GM12875 (cell line): Measurements from ENCODE around the gene PEX10.
"Not testable (repeated sequence)": the region's sequence is repeated elsewhere in the genome, so short reads cannot be mapped to it uniquely, and the experiment has no call there.

Experiments
- H3K4me3 ChIP-seq: one replicate; pipeline ENCODE4 v1.5.1; 2011; ENCODE audit warnings: low read depth, low read length, control low read depth
- CTCF ChIP-seq: IDR thresholded peaks from 2 replicates; pipeline ENCODE4 v1.5.1; 2011; ENCODE audit warnings: low read depth, mild to moderate bottlenecking, control low read depth, inconsistent platforms, low read length, moderate library complexity, borderline replicate concordance; ENCODE audit not compliant: insufficient read depth

The PEX10 gene

GRCh38 chr1:2443277-2444137 is 31.1 kb upstream of the PEX10 start:
- peak; percentile 20; the same call in 1 of the 2 replicates for TF ChIP-seq CTCF
- no peak overlapping the region for H3K4me3 ChIP-seq

DNA sequence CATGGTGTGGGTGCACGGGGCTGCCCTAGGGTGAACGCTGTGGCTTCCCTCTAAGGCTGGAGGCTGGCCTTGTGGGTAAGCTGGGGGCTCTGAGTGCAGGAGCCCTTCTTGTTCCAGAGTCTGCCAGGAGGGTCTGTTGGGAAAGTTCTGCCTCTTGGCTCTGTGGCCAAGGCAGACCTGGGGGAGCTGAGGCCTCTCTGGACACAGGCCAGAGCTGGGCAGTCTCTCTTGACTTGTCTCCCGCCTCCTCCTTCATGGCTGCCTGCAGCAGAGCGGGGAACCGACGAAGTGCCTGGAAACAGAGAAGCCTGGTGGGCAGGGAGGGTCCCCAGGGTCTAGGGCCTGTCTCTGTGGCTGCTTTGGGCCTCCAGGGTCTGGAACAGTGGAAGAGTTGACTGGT is 30.3 kb upstream of the PEX10 start:
- no peak overlapping the region for H3K4me3 ChIP-seq

GRCh38 chr1:2441746-2442145 is 29.4 kb upstream of the PEX10 start:
- no peak for TF ChIP-seq CTCF
- H3K4me3 ChIP-seq: no peak overlapping the region

More for the DNA sequence above, 30.3 kb upstream of the PEX10 start:
- TF ChIP-seq CTCF: no peak

- not testable (repeated sequence) for H3K4me3 ChIP-seq
Measured at GRCh38 chr1:2440346-2440745, 28.0 kb upstream of the PEX10 start.

GRCh38 chr1:2439369-2439768 is 27.0 kb upstream of the PEX10 start:
- H3K4me3 ChIP-seq: no peak overlapping the region
- TF ChIP-seq CTCF: no peak

DNA sequence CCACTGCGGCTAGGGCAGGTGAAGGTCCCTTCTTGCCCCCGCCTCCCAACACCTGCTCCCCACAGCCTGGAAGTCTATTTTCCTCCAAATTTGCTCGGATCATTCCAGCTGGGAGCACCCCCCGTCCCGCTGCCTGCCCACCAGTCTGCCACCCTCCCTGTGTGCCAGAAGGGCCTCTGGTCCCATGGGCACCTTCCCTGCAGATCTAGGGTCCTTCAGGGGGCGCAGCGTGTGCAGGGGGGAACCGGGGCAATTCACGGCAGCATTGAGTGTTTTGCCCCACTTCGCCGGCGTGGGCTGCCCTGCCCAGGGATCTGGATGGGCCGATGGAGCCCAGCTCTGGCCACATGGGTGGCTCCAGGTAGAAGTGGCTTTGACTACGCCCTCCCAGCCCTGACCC is 26.3 kb upstream of the PEX10 start:
- TF ChIP-seq CTCF: no peak
- no peak overlapping the region for H3K4me3 ChIP-seq

DNA sequence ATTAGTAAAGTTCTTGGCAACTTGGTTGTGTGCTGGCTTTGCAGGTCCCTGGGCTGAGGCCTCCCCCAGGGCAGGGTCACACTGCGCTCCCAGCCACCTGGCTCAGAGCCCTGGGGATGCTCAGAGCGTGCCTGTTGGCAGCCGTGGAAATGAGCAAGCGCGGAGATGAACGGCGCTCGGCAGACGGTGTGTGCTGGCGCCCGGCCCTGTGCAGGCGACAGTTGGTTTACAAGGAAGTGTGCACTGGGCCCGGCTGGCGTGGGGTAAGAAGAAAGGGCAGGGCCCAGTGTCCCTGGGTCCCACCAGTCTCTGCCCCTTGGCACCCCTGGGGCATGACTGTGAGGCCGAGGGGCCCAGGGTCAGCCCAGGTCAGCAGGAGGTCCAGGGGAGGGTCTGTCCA is 25.7 kb upstream of the PEX10 start:
- no peak overlapping the region for H3K4me3 ChIP-seq
- no peak for TF ChIP-seq CTCF
